ENCODE results near the gene FGFBP3. TPM values are rescaled to one million over a fixed set of nuclear protein-coding genes. Genes with fewer than 3 reads are reported as not detected.
A peak's percentile ranks its signal among the peaks of the same experiment; 100 is the strongest.

Gene FGFBP3
- total RNA-seq, 6 donors from 2014 or later, result 1.0 to 1.6 (median 1.3) TPM

GRCh38 chr10:91919651-91920050 is 10.4 kb upstream of the FGFBP3 start:
- no peaks in the 10 kb centered on the region for H3K27me3 ChIP-seq
- H3K4me1 ChIP-seq, result peaks cover 4 to 10% (median 5%) of the 10 kb centered on the region in 4 donors
- no peaks in the 10 kb centered on the region for H3K9me3 ChIP-seq
- H3K27ac ChIP-seq, result no peak overlapping the region
- no peak for TF ChIP-seq CTCF (IDR thresholded peaks at IDR 0.05)
- TF ChIP-seq EP300 (IDR thresholded peaks at IDR 0.05), result no peak
- TF ChIP-seq POLR2AphosphoS5 (IDR thresholded peaks at IDR 0.05), result no peak
- no peak for TF ChIP-seq POLR2A (IDR thresholded peaks at IDR 0.05)
- ATAC-seq (ENCODE audit: low FRiP score in 2 of 2), result no peak
- no peak for DNase-seq
- H3K36me3 ChIP-seq, result no peaks in the 10 kb centered on the region
- H3K4me3 ChIP-seq, result no peak overlapping the region
- 89 to 98% methylated on average over 1 of the region's 1 CpG for WGBS, 2 donors

GRCh38 chr10:91910467-91910866 is 1.2 kb upstream of the FGFBP3 start:
- Histone ChIP-seq H3K4me3 (no peak overlapping the region), H3K27ac (no peak overlapping the region), H3K36me3 (no peaks in the 10 kb centered on the region), H3K27me3 (no peaks in the 10 kb centered on the region), H3K9me3 (no peaks in the 10 kb centered on the region), H3K4me1 (peaks cover 8 to 20% (median 15%) of the 10 kb centered on the region in 4 donors)
- TF ChIP-seq POLR2A (IDR thresholded peaks at IDR 0.05) (no peak), POLR2AphosphoS5 (IDR thresholded peaks at IDR 0.05) (no peak), CTCF (IDR thresholded peaks at IDR 0.05) (no peak), EP300 (IDR thresholded peaks at IDR 0.05) (no peak)
- DNase-seq (no peak), ATAC-seq (ENCODE audit: low FRiP score in 2 of 2) (no peak)
- WGBS, 2 donors, result 86 to 87% methylated on average over 4 of the region's 4 CpGs

GRCh38 chr10:91908337-91909116 is 759 bp downstream of the FGFBP3 start:
- peak; percentile 93 to 96 for ATAC-seq (ENCODE audit: low FRiP score in 2 of 2)
- no peaks in the 10 kb centered on the region for H3K36me3 ChIP-seq
- no peaks in the 10 kb centered on the region for H3K27me3 ChIP-seq
- WGBS, 2 donors, result 0 to 1% methylated on average over 8 to 41 of the region's 93 CpGs
- peak; percentile 75 to 93 for DNase-seq
- peak overlapping the region; percentile 62 to 94 (median 78) for H3K4me3 ChIP-seq
- peak overlapping the region; percentile 58 to 74 (median 70) for H3K27ac ChIP-seq
- peaks cover 8 to 20% (median 15%) of the 10 kb centered on the region in 4 donors for H3K4me1 ChIP-seq
- TF ChIP-seq CTCF (IDR thresholded peaks at IDR 0.05) (peak; percentile 14 to 61 (median 46)), EP300 (IDR thresholded peaks at IDR 0.05) (no peak), POLR2A (IDR thresholded peaks at IDR 0.05) (peak in 1 of 4 donors; percentile 48), POLR2AphosphoS5 (IDR thresholded peaks at IDR 0.05) (no peak)
- no peaks in the 10 kb centered on the region for H3K9me3 ChIP-seq

GRCh38 chr10:91907914-91908336 is 1.4 kb downstream of the FGFBP3 start:
- DNase-seq, result no peak
- WGBS, 2 donors, result 4 to 6% methylated on average over 15 to 18 of the region's 18 CpGs
- Histone ChIP-seq H3K27me3 (no peaks in the 10 kb centered on the region), H3K4me3 (peak overlapping the region; percentile 62 to 94 (median 78)), H3K4me1 (peaks cover 8 to 20% (median 15%) of the 10 kb centered on the region in 4 donors), H3K36me3 (no peaks in the 10 kb centered on the region), H3K27ac (peak overlapping the region; percentile 58 to 74 (median 70)), H3K9me3 (no peaks in the 10 kb centered on the region)
- TF ChIP-seq POLR2AphosphoS5 (IDR thresholded peaks at IDR 0.05) (no peak), EP300 (IDR thresholded peaks at IDR 0.05) (no peak), CTCF (IDR thresholded peaks at IDR 0.05) (no peak), POLR2A (IDR thresholded peaks at IDR 0.05) (no peak)
- ATAC-seq (ENCODE audit: low FRiP score in 2 of 2), result peak in 1 of 2 donors; percentile 21
